Head of caudate nucleus (tissue), 42 donors: Measurements from ENCODE around the gene CYP2D6.
"Not testable (repeated sequence)": the region's sequence is repeated elsewhere in the genome, so short reads cannot be mapped to it uniquely, and the experiment has no call there.

ENCODE experiments used
- DNase-seq, 42 donors: peaks; one replicate each; pipeline versions ENCODE4 v3.0.0 to v3.0.0-alpha.2; 2020 to 2021; ENCODE audit warnings: mixed read lengths in 7 of 42
- intact Hi-C: fragments of 100-400 bp; cut with DNase I; formaldehyde crosslinking; loops from one replicate; pipeline ENCODE4 v1.15.0; 2022

Gene CYP2D6

DNA sequence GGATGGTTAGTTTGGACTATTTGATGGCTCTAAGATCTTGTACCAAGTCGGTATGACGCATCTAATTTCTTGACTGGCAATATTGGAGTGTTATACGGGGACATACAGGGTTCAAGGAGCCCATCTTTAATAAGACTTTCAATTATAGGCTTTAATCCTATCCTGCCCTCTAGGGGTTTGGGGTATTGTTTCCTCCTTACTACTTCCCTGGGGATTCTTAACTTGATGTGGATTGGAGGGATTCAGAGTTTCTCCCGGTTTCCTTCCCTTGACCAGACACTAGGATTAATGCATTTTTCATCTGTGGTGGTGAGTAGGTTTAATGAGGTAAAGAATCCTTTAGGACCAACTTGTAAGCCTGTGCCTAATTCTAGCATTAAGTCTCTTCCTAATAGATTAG is 18.8 kb downstream of the CYP2D6 start:
- intact Hi-C loops: no loop called here
- DNase-seq: no peak

DNA sequence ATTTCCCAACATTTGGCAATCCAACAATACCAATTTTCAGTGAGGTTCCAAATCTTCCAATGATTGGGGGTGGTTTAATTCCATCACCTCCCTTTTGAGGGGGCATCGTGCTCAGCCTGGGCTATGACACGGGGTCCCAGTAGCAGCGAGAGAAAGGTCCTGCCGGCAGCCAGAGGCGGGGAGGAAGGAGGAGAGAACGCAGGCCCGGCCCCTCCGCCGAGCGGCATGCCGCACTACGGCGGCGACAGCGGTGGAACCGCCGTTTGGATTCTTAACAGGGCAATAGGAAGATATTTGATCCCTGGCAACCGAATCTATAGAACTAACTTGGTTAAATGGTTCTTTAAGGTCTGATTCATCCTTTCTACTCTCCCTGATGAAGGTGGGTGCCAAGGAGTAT is 21.8 kb downstream of the CYP2D6 start:
- intact Hi-C loops: no loop called here
- no peak for DNase-seq

DNA sequence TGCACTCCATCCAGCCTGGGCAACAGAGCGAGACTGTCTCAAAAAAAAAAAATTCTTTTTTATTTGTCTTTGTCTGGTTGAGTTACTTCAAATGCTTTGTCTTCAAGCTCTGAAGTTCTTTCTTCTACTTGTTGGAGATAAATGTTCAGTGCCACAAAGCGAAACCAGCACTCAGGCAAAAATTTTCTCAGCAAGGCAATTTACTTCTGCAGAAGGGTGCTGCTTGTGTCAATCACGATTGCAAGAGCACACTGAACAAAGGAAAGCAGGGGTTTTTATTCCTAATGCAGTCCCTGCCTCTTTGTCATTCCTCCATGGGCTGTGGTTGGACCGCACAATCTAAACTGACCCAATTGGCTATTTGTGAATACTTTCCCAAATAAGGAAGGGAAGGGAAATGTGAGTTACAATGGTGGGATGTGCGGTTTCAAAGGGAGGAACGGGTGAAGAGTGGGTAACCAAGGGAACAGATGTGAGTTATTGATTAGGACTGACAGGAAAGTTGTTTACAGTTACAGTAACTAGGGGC is 26.2 kb downstream of the CYP2D6 start:
- intact Hi-C loops, DNase-seq: not testable (repeated sequence)

DNA sequence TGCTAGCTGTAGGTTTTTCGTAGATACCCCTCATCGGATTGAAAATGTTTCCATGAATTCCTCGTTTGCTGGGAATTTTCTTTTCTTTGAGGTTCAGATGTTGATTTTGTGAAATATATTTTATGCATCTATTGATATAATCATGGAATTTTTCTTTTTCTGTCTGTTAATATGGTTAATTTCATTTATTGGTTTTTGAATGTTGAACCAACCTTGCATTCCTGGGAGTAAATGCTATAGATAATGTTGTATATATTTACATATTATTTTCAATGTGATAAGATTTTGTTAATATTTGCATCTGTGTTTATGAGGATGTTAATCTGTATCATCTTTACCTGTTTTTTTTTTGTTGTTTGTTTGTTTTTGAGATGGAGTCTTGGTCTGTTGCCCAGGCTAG is 29.4 kb downstream of the CYP2D6 start:
- intact Hi-C loops: no loop called here
- no peak for DNase-seq

DNA sequence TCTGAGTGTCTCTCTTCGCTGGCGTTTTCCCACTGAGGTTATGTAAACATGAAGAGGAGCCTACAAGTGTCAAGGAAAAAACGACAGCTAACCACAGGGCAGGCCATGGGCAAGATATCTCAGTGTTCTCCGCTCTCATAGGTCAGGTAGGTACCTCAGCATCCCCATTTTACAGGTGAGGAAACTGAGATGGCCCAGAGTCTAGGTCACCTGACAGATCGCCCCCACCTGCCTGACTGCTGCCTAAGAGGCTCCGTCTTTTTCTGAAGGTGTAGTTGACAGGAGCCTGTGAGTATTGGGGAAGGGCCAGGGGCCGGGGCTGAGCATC is 39.2 kb downstream of the CYP2D6 start:
- intact Hi-C loops: loop anchor here (5.0 to 10.0 kb wide), 2 partner anchors 276 to 343 kb away; partner anchors contain the start of gene NFAM1
- peak in 1 of 42 donors; percentile 33 for DNase-seq

DNA sequence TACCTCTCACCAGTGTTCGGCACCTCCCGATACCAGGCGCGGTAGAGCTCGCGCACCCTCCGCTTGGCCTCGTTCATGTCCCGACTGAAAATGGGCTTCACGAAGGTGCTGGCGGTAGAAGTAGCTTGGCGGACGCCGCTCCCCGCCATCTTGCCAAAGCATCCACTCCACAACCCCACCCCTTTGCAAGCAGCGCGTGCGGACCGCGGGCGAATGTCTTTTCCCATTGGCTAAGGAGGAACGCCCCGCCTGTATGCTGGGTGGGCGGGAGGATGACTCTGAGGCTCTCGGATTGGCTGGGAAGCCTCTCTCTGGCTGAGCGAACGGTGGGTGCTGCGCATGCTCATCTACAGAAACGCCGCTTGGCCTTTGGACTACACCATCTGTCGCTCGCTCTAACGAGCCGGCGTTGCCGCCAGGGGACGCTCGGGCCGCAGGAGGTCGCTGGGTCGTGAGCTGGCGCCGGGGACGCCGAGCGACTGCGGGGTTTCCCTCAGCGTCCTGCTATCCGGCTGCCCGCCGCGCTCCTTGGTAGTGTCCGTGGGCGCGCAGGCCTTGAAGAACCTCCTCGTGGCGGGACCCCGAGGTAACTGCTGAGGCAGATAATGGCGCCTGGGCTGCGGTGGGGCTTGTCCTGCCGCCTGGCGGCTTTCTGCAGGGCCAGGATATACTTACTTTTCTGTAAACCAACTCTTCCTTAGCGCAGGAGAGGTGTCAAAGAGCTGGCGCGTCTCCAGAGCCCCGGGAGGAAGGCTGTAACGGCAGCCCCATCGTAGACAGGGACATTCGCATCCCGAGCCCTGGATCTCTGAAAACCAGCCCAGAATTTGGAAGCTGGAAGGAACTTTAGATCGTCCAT is 39.8 kb downstream of the CYP2D6 start, which contains the start of gene NDUFA6:
TSS of gene NDUFA6 (minus strand) at position 177 of the 859 bp plus-strand sequence. CDS start at position 149, 28 bp downstream.
- intact Hi-C loops: loop anchor here (5.0 to 10.0 kb wide), 2 partner anchors 276 to 344 kb away; partner anchors contain the start of gene NFAM1

DNA sequence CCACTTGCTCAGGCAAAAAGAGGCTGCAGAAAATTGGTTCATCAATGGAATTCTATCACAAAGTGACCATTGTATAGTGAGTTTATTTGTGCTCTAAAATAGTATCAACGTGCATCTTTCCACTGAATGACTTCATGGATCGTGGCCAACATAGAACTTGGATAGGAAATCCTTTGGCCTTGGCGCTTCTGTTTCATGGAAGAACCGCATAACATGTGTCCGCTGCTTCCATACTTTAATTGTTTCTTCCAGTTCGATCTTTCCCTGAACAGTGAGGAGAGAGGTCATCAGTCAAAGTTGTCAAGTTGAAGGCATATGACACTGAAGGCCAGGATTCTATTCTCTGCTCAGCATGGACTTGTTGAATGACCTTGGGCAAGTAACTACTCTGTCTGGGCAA is 44.6 kb downstream of the CYP2D6 start:
- intact Hi-C loops: no loop called here
- DNase-seq: no peak

More for the DNA sequence above, 39.8 kb downstream of the CYP2D6 start, which contains the start of gene NDUFA6:
- peak; percentile 97 to 100 (median 99) for DNase-seq

DNA sequence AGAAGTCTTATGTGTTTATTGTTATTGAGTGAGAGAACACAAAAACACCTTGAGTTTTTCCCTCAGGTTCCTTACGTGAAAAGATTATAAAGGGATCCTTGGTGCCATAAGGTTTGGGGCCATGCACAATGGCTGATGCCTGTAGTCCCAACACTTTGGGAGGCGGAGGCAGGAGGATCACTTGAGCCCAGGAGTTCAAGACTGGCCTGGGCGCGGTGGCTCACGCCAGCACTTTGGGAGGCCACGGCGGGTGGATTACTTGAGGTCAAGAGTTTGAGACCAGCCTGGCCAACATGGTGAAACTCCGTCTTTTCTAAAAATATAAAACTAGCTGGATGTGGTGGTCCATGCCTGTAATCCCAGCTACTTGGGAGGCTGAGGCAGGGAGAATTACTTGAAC is 45.7 kb downstream of the CYP2D6 start:
- no peak for DNase-seq
- intact Hi-C loops: no loop called here

DNA sequence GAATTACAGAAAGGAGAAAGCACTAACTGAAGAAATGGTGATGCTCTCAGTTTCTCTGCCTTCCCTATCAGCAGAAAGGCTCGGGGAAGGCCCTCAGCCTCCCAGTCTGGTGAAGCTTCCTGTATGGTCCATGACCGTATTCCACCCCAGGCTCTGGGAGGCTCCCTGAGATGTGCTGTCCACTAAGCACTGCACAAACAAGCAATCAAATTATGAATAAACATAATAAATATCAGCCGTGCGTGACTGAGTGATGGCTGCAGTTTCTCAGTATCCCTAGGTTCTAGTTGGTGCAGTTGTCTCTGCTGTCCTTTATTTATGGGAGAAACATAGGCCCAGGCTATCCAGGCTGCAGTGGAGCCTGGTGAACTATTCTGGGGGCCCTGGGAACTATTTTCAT is 47.5 kb downstream of the CYP2D6 start:
- intact Hi-C loops: no loop called here
- DNase-seq: no peak

DNA sequence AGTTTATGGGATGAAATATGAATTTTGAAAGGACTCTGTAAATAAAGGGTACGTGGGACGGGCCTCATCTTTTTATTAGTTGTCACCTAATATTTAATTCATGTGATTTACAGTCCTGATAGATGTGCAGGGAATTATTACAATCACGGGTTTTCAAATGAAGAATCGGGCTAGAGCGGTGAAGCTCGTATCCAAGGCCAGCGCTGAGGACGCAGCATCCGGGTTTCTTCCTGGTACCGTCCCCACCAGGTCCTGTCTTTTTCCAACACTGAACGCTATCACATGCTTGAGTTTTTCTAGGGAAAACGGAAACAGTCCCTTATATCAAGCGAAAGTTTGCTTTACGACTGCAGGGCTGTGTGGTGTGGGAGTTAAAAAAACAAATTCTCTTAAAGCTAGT is 50.3 kb downstream of the CYP2D6 start:
- DNase-seq: peak in 39 of 42 donors; percentile 20 to 81 (median 61)
- intact Hi-C loops: no loop called here

DNA sequence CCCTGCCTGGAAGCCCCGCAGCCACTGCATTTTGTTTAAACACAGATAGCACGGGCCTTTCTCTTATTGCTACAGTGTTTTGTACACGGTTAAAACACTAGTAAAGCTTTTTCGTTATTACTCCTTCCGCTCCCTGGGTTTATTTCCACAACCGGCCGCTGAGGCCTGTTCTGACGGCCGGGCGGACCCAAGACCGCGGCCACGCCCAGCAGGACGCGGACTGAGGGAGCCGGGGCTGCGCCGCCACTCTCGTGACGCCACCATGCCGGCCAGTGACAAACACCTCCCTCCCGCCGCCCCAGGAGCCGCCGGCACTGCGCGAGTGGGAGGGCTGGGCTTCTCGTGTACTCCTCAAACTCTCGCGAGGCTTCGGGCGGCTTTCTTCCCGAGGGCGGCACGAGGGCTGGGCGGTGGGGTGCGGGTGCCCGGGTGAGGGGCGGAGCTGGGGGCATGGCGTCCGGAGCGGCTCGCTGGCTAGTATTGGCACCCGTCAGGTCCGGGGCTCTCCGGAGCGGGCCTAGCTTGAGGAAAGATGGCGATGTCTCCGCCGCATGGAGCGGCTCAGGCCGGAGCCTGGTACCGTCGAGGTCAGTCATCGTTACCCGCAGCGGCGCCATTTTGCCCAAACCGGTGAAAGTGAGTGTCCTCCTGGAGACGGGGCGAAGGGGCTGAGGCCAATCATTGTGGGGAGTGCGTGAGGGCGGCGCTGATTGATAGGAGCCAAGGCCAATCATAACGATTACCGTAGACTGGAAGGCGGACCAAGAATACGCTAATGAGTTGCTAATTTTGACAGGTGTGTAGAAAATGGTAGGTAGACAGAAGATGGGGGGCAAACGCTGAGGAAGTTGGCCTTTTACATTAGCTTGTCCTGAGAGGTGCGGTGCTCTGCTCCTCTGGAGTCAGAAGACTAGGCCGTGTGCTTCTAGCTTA is 51.0 kb downstream of the CYP2D6 start, which contains the start of gene SMDT1:
TSS of gene SMDT1 (plus strand) at position 382 of the 933 bp plus-strand sequence. CDS start at position 451, 69 bp downstream.
- DNase-seq: peak; percentile 97 to 100 (median 99)
- intact Hi-C loops: loop anchor here (10.0 kb wide), 1 partner anchor 115 kb away; the partner anchor contains the start of gene SEPTIN3

DNA sequence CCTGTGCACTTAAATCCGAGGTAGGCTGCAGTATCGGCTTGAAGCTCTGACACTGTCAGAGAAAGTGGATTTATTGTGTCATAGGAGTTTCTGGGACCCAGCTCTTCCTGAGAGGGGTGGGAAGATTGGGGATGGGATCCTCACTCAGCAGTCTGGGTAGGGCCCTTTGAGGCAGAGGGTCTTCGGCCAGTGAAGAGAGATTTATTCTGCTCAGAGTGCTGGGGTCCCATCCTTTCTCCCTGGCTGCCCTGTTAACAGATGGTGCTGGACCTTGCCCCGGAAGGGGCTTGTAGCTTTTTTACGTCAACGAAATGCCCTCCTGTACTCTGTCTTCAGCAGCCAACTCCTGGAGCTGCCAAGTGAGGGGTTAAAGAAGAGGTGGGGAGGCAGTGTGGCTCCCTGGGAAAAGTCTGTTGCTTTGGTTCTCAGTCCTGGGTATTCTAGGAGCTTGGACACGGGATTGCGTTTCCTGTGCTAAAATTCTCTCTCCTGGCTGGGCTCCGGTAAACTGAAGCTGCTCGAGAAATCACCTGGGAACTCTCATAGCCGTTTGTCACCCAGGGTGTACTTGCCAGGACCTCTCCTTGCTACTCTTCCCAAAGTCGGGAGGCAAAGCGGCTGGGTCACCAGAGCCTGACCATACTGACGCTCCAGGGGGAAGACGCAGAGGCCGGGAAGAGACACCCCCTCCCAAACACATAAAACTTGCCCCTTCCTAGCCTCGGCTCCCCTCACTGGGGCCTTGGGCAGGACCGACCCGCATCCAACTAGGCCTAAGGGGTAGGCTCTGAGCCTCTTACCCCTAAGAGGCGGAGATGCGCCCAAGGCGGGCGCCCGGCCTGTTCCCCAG is 51.9 kb downstream of the CYP2D6 start:
- DNase-seq: peak in 12 of 42 donors; percentile 6 to 56 (median 24)

DNA sequence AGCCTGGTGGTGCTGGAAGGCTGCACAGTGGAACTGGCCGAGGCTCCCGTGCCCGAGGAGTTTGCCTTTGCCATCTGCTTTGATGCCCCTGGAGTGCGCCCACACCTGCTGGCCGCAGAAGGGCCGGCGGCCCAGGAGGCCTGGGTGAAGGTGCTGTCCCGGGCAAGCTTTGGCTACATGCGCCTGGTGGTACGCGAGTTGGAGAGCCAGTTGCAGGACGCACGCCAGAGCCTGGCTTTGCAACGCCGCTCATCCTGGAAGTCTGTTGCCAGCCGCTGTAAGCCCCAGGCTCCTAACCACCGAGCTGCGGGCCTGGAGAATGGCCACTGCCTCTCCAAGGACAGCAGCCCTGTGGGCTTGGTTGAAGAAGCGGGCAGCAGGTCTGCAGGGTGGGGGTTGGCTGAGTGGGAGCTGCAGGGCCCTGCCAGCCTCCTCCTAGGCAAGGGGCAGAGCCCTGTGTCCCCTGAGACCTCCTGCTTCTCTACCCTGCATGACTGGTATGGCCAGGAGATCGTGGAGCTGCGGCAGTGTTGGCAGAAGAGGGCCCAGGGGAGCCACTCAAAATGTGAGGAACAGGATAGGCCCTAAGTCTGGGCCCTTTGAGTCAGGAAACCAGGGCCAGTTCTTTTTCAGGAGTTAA is 53.0 kb downstream of the CYP2D6 start:
- intact Hi-C loops: loop anchor here (10.0 kb wide), 1 partner anchor 113 kb away; the partner anchor contains the start of gene SEPTIN3
- DNase-seq: peak in 3 of 42 donors; percentile 16 to 30 (median 18)

More for the DNA sequence above, 51.9 kb downstream of the CYP2D6 start:
- intact Hi-C loops: loop anchor here (10.0 kb wide), 1 partner anchor 114 kb away; the partner anchor contains the start of gene SEPTIN3

DNA sequence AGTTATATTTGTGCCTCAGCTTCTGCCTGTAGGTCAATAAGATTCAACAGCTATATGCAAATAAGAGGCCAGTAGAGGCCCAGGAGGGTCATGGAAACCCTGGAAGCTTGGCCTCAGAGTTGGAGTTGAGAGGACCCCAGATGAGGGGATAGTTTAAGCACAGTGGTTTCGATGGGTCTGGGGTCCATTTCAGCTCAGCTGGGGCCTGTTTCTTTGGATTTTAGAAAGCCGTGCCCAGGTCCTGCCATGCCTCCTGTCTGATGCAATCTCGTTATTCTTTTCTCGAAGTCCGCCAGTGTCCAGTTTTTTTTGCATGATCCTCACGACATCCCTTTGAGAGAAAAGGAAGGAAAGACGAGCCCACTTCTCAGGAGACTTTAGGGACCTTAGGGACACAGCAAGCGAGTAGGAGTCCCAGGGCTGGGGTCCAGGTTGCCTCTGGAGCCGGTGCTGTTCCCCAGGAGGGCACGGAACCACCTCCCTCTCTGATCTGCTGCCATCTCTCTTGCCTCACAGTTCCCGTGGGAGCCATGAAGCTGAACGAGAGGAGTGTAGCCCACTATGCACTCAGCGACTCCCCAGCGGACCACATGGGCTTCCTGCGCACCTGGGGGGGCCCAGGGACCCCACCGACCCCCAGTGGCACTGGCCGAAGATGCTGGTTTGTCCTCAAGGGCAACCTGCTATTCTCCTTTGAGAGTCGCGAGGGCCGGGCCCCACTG is 53.7 kb downstream of the CYP2D6 start:
- intact Hi-C loops: loop anchor here (10.0 kb wide), 1 partner anchor 112 kb away; the partner anchor contains the start of gene SEPTIN3
- peak in 3 of 42 donors; percentile 4 to 34 (median 24) for DNase-seq
